Spleen (tissue), 7 donors: ENCODE data around the gene COL9A1.

ENCODE experiments used
- CTCF ChIP-seq, 11 experiments: fragments of 200-600 bp in 7 of 11; fragments of 450-650 bp in 4 of 11; sonication (generic) in 4 of 11; IDR thresholded peaks in 8 of 11; conservative IDR thresholded peaks in 3 of 11; 1 replicate in 7 of 11; 2 replicates in 4 of 11; pipeline versions ENCODE4 v1.4.0 to v1.8.0; 2016 to 2021; ENCODE audit warnings: antibody characterized with exemption in 11 of 11, inconsistent platforms in 4 of 11, mild to moderate bottlenecking in 1 of 11
- POLR2AphosphoS5 ChIP-seq, 3 donors: sonication (generic); formaldehyde crosslinking; IDR thresholded peaks; one replicate each; pipeline ENCODE4 v1.5.1; 2017; ENCODE audit warnings: antibody characterized with exemption in 3 of 3
- donor health status: DM: no; HTN: no; CAD: no; lungs with moderate emphysema.
- donor health status: DM: no; HTN: no; CAD: no.
- donor health status: DM: no; HTN: no; CAD: no.

- no peak for TF ChIP-seq POLR2AphosphoS5 (IDR thresholded peaks at IDR 0.05)
- no peak for TF ChIP-seq CTCF (IDR thresholded peaks at IDR 0.05 in 8 of 11, conservative IDR thresholded peaks at IDR 0.05 in 3 of 11)
Observed at GRCh38 chr6:70264306-70264705, 38.6 kb downstream of the COL9A1 start.
